ENCODE results near the gene GRM7. TPM values are rescaled to one million over a fixed set of nuclear protein-coding genes. Genes with fewer than 3 reads are reported as not detected.

The GRM7 gene
- polyA plus RNA-seq, 1 donor from 2014 or later = 23.8 TPM

- Histone ChIP-seq H3K36me3 (ENCODE audit: insufficient read depth, low read length) (no peaks in the 10 kb centered on the region), H3K27ac (ENCODE audit: low read length) (no peak overlapping the region), H2AFZ (ENCODE audit: low read depth, low read length) (no peak overlapping the region), H3K4me3 (ENCODE audit: low read length) (no peak overlapping the region), H3K9me2 (ENCODE audit: insufficient read depth, low read length) (no peaks in the 10 kb centered on the region), H3K4me2 (ENCODE audit: low read length) (no peak overlapping the region), H3K9me3 (ENCODE audit: low read length) (no peaks in the 10 kb centered on the region), H3K79me2 (replicated peaks; ENCODE audit: insufficient read depth, low read length) (no peaks in the 10 kb centered on the region), H4K20me1 (ENCODE audit: insufficient read depth) (no peaks in the 10 kb centered on the region), H3F3A (ENCODE audit: insufficient read depth, low read length, poor library complexity, severe bottlenecking) (no peaks in the 10 kb centered on the region), H3K27me3 (ENCODE audit: insufficient read depth, low read depth, low read length) (no peaks in the 10 kb centered on the region), H3K9ac (ENCODE audit: low read length) (no peak overlapping the region)
- TF ChIP-seq REST (IDR thresholded peaks at IDR 0.05; ENCODE audit: borderline replicate concordance) (no peak), EP300 (conservative IDR thresholded peaks at IDR 0.05; ENCODE audit: poor library complexity, severe bottlenecking) (no peak), TAF1 (IDR thresholded peaks at IDR 0.05; ENCODE audit: low read depth) (no peak), MXI1 (conservative IDR thresholded peaks at IDR 0.05; ENCODE audit: poor library complexity, severe bottlenecking) (no peak), RAD21 (conservative IDR thresholded peaks at IDR 0.05) (no peak), EZH2 (IDR thresholded peaks at IDR 0.05; ENCODE audit: borderline replicate concordance, insufficient read depth, low read length, poor library complexity, severe bottlenecking) (no peak), POLR2AphosphoS5 (IDR thresholded peaks at IDR 0.05) (no peak), CTCF (IDR thresholded peaks at IDR 0.05; ENCODE audit: poor library complexity, severe bottlenecking) (no peak), SMC3 (conservative IDR thresholded peaks at IDR 0.05; ENCODE audit: poor library complexity) (no peak)
These were observed 535.6 kb downstream of the GRM7 start for GRCh38 chr3:7396534-7396933.

GRCh38 chr3:7397097-7397496 lies 536.2 kb downstream of the GRM7 start:
- Histone ChIP-seq H2AFZ (ENCODE audit: low read depth, low read length) (no peak overlapping the region), H3K9me3 (ENCODE audit: low read length) (no peaks in the 10 kb centered on the region), H4K20me1 (ENCODE audit: insufficient read depth) (no peaks in the 10 kb centered on the region), H3F3A (ENCODE audit: insufficient read depth, low read length, poor library complexity, severe bottlenecking) (no peaks in the 10 kb centered on the region), H3K27me3 (ENCODE audit: insufficient read depth, low read depth, low read length) (no peaks in the 10 kb centered on the region), H3K9me2 (ENCODE audit: insufficient read depth, low read length) (no peaks in the 10 kb centered on the region), H3K9ac (ENCODE audit: low read length) (no peak overlapping the region), H3K4me2 (ENCODE audit: low read length) (no peak overlapping the region), H3K36me3 (ENCODE audit: insufficient read depth, low read length) (no peaks in the 10 kb centered on the region), H3K4me3 (ENCODE audit: low read length) (no peak overlapping the region), H3K27ac (ENCODE audit: low read length) (no peak overlapping the region), H3K79me2 (replicated peaks; ENCODE audit: insufficient read depth, low read length) (no peaks in the 10 kb centered on the region)
- TF ChIP-seq RAD21 (conservative IDR thresholded peaks at IDR 0.05) = no peak
- no peak for TF ChIP-seq POLR2AphosphoS5 (IDR thresholded peaks at IDR 0.05)
- no peak for TF ChIP-seq TAF1 (IDR thresholded peaks at IDR 0.05; ENCODE audit: low read depth)
- TF ChIP-seq CTCF (IDR thresholded peaks at IDR 0.05; ENCODE audit: poor library complexity, severe bottlenecking) = no peak
- no peak for TF ChIP-seq EP300 (conservative IDR thresholded peaks at IDR 0.05; ENCODE audit: poor library complexity, severe bottlenecking)
- TF ChIP-seq SMC3 (conservative IDR thresholded peaks at IDR 0.05; ENCODE audit: poor library complexity) = no peak
- TF ChIP-seq EZH2 (IDR thresholded peaks at IDR 0.05; ENCODE audit: borderline replicate concordance, insufficient read depth, low read length, poor library complexity, severe bottlenecking) = no peak
- TF ChIP-seq MXI1 (conservative IDR thresholded peaks at IDR 0.05; ENCODE audit: poor library complexity, severe bottlenecking) = no peak
- no peak for TF ChIP-seq REST (IDR thresholded peaks at IDR 0.05; ENCODE audit: borderline replicate concordance)
